BJ (cell line): Measurements from ENCODE around the gene PSTPIP1. TPM values are rescaled to one million over a fixed set of nuclear protein-coding genes. Genes with fewer than 3 reads are reported as not detected.

Experiments used
- CTCF ChIA-PET: fragments of 350-600 bp; formaldehyde crosslinking; extraction: SDS; loops from one replicate; lab custom pipeline; 2021; ENCODE audit warnings: antibody characterized with exemption, inconsistent platforms; lab: Yijun Ruan, JAX
- POLR2A ChIA-PET: fragments of 300-600 bp; sonication (Branson Sonifier 250); formaldehyde crosslinking; extraction: SDS; loops from one replicate; lab custom pipeline; 2021; ENCODE audit warnings: antibody characterized with exemption; lab: Charles Lee
- DNase-seq: peaks from one replicate; pipeline ENCODE4 v3.0.0-alpha.2; 2011; ENCODE audit warnings: low read depth
- H3K27me3 ChIP-seq: 2 replicates; pipeline ENCODE4 v1.6.0; 2011; ENCODE audit warnings: low read length; ENCODE audit not compliant: control insufficient read depth, insufficient read depth
- H3K36me3 ChIP-seq: 2 replicates; pipeline ENCODE4 v1.5.1; 2011; ENCODE audit warnings: low read length; ENCODE audit not compliant: control insufficient read depth, insufficient read depth
- H3K4me3 ChIP-seq: 2 replicates; pipeline ENCODE4 v1.5.1; 2011; ENCODE audit warnings: low read depth, mild to moderate bottlenecking, control low read depth, low read length
- CTCF ChIP-seq: IDR thresholded peaks from 2 replicates; pipeline ENCODE4 v1.5.1; 2011; ENCODE audit warnings: low read depth, mild to moderate bottlenecking, control low read depth, inconsistent platforms, low read length, moderate library complexity; ENCODE audit not compliant: insufficient read depth
- polyA plus RNA-seq: library from polyadenylated mRNA; depleted of rRNA; stranded (reverse); fragments of >200 nt; gene quantifications from 2 replicates; pipeline ENCODE4 v1.2.3, GENCODE V29; 2011

Gene PSTPIP1
- polyA plus RNA-seq, 1 experiment = not detected

- ChIA-PET CTCF (no interaction called here), POLR2A (no interaction called here)
- TF ChIP-seq CTCF = no peak
- no peaks in the 10 kb centered on the region for H3K36me3 ChIP-seq
- H3K27me3 ChIP-seq = peaks cover 11% of the 10 kb centered on the region
- H3K4me3 ChIP-seq = no peak overlapping the region
- no peak for DNase-seq
Observed at GRCh38 chr15:77074350-77074749, 79.4 kb downstream of the PSTPIP1 start.

GRCh38 chr15:77075528-77075927 lies 80.6 kb downstream of the PSTPIP1 start:
- DNase-seq = no peak
- H3K4me3 ChIP-seq = no peak overlapping the region
- TF ChIP-seq CTCF = no peak
- peaks cover 11% of the 10 kb centered on the region for H3K27me3 ChIP-seq
- no peaks in the 10 kb centered on the region for H3K36me3 ChIP-seq
- ChIA-PET CTCF (interaction anchor here (1.5 kb wide), 1 partner anchor 468 kb away, joined by 4 read pairs; no protein-coding TSS in a partner anchor), POLR2A (no interaction called here)

GRCh38 chr15:77076323-77076915 lies 81.5 kb downstream of the PSTPIP1 start:
- TF ChIP-seq CTCF = no peak
- Histone ChIP-seq H3K27me3 (peaks cover 11% of the 10 kb centered on the region), H3K4me3 (no peak overlapping the region), H3K36me3 (no peaks in the 10 kb centered on the region)
- CTCF ChIA-PET = interaction anchor here (1.5 kb wide), 1 partner anchor 467 kb away, joined by 4 read pairs; no protein-coding TSS in a partner anchor
- POLR2A ChIA-PET = no interaction called here
- no peak for DNase-seq

GRCh38 chr15:77081971-77082370 lies 87.0 kb downstream of the PSTPIP1 start:
- H3K27me3 ChIP-seq = no peaks in the 10 kb centered on the region; the same call in 1 of the 2 replicates
- H3K4me3 ChIP-seq = no peak overlapping the region
- CTCF ChIA-PET = interaction anchor here (1.1 to 1.6 kb wide), 2 partner anchors 16 to 25 kb away, joined by 3 to 4 read pairs; no protein-coding TSS in a partner anchor
- no peaks in the 10 kb centered on the region for H3K36me3 ChIP-seq
- no peak for TF ChIP-seq CTCF
- no peak for DNase-seq
- POLR2A ChIA-PET = interaction anchor here (0.6 kb wide), 1 partner anchor 547 kb away, joined by 3 read pairs; no protein-coding TSS in a partner anchor

GRCh38 chr15:77083381-77084160 lies 88.6 kb downstream of the PSTPIP1 start:
- DNase-seq = no peak
- no peak for TF ChIP-seq CTCF
- no peaks in the 10 kb centered on the region for H3K36me3 ChIP-seq
- ChIA-PET POLR2A (no interaction called here), CTCF (interaction anchor here (1.1 to 1.6 kb wide), 2 partner anchors 14 to 24 kb away, joined by 3 to 4 read pairs; no protein-coding TSS in a partner anchor)
- H3K27me3 ChIP-seq = no peaks in the 10 kb centered on the region; the same call in 1 of the 2 replicates
- no peak overlapping the region for H3K4me3 ChIP-seq
